ENCODE measurements around the gene CREBL2.

The CREBL2 gene

GRCh38 chr12:12686472-12686871 is 74.8 kb downstream of the CREBL2 start:
- TF ChIP-seq, protein P1, sequence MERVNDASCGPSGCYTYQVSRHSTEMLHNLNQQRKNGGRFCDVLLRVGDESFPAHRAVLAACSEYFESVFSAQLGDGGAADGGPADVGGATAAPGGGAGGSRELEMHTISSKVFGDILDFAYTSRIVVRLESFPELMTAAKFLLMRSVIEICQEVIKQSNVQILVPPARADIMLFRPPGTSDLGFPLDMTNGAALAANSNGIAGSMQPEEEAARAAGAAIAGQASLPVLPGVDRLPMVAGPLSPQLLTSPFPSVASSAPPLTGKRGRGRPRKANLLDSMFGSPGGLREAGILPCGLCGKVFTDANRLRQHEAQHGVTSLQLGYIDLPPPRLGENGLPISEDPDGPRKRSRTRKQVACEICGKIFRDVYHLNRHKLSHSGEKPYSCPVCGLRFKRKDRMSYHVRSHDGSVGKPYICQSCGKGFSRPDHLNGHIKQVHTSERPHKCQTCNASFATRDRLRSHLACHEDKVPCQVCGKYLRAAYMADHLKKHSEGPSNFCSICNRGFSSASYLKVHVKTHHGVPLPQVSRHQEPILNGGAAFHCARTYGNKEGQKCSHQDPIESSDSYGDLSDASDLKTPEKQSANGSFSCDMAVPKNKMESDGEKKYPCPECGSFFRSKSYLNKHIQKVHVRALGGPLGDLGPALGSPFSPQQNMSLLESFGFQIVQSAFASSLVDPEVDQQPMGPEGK (CRISPR knock-in tag; IDR thresholded peaks at IDR 0.05; ENCODE audit: borderline replicate concordance) = no peak
- TF ChIP-seq GLIS3 (CRISPR knock-in tag; IDR thresholded peaks at IDR 0.05) = no peak
- no peak for TF ChIP-seq ZFP3 (CRISPR knock-in tag; IDR thresholded peaks at IDR 0.05)
- TF ChIP-seq ESRRG (CRISPR knock-in tag; IDR thresholded peaks at IDR 0.05) = no peak
- TF ChIP-seq, protein P2, sequence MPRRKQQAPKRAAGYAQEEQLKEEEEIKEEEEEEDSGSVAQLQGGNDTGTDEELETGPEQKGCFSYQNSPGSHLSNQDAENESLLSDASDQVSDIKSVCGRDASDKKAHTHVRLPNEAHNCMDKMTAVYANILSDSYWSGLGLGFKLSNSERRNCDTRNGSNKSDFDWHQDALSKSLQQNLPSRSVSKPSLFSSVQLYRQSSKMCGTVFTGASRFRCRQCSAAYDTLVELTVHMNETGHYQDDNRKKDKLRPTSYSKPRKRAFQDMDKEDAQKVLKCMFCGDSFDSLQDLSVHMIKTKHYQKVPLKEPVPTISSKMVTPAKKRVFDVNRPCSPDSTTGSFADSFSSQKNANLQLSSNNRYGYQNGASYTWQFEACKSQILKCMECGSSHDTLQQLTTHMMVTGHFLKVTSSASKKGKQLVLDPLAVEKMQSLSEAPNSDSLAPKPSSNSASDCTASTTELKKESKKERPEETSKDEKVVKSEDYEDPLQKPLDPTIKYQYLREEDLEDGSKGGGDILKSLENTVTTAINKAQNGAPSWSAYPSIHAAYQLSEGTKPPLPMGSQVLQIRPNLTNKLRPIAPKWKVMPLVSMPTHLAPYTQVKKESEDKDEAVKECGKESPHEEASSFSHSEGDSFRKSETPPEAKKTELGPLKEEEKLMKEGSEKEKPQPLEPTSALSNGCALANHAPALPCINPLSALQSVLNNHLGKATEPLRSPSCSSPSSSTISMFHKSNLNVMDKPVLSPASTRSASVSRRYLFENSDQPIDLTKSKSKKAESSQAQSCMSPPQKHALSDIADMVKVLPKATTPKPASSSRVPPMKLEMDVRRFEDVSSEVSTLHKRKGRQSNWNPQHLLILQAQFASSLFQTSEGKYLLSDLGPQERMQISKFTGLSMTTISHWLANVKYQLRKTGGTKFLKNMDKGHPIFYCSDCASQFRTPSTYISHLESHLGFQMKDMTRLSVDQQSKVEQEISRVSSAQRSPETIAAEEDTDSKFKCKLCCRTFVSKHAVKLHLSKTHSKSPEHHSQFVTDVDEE (CRISPR knock-in tag; IDR thresholded peaks at IDR 0.05) = no peak
- no peak for TF ChIP-seq TCF4 (CRISPR knock-in tag; IDR thresholded peaks at IDR 0.05; ENCODE audit: borderline replicate concordance)
- TF ChIP-seq, protein P3, sequence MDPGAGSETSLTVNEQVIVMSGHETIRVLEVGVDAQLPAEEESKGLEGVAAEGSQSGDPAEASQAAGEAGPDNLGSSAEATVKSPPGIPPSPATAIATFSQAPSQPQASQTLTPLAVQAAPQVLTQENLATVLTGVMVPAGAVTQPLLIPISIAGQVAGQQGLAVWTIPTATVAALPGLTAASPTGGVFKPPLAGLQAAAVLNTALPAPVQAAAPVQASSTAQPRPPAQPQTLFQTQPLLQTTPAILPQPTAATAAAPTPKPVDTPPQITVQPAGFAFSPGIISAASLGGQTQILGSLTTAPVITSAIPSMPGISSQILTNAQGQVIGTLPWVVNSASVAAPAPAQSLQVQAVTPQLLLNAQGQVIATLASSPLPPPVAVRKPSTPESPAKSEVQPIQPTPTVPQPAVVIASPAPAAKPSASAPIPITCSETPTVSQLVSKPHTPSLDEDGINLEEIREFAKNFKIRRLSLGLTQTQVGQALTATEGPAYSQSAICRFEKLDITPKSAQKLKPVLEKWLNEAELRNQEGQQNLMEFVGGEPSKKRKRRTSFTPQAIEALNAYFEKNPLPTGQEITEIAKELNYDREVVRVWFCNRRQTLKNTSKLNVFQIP (CRISPR knock-in tag; IDR thresholded peaks at IDR 0.05; ENCODE audit: borderline replicate concordance, low read depth) = no peak
- TF ChIP-seq RARB (CRISPR knock-in tag; IDR thresholded peaks at IDR 0.05) = no peak
- TF ChIP-seq CSDC2 (CRISPR knock-in tag; IDR thresholded peaks at IDR 0.05) = no peak
- TF ChIP-seq ARNTL (CRISPR knock-in tag; IDR thresholded peaks at IDR 0.05; ENCODE audit: borderline replicate concordance, low read depth) = no peak
- no peak for TF ChIP-seq CREB5 (CRISPR knock-in tag; IDR thresholded peaks at IDR 0.05; ENCODE audit: low read depth)
- no peak for TF ChIP-seq PPARA (CRISPR knock-in tag; IDR thresholded peaks at IDR 0.05; ENCODE audit: borderline replicate concordance)
- no peak for TF ChIP-seq ZNF565 (CRISPR knock-in tag; conservative IDR thresholded peaks at IDR 0.05; ENCODE audit: low read depth)

GRCh38 chr12:12686925-12687324 is 75.2 kb downstream of the CREBL2 start:
- no peak for ATAC-seq
- TF ChIP-seq ISL1 (CRISPR knock-in tag; IDR thresholded peaks at IDR 0.05) = peak; percentile 86
- TF ChIP-seq, protein P3 (CRISPR knock-in tag; IDR thresholded peaks at IDR 0.05; ENCODE audit: borderline replicate concordance, low read depth) = no peak

More at GRCh38 chr12:12686472-12686871, 74.8 kb downstream of the CREBL2 start:
- no peak for ATAC-seq

DNA sequence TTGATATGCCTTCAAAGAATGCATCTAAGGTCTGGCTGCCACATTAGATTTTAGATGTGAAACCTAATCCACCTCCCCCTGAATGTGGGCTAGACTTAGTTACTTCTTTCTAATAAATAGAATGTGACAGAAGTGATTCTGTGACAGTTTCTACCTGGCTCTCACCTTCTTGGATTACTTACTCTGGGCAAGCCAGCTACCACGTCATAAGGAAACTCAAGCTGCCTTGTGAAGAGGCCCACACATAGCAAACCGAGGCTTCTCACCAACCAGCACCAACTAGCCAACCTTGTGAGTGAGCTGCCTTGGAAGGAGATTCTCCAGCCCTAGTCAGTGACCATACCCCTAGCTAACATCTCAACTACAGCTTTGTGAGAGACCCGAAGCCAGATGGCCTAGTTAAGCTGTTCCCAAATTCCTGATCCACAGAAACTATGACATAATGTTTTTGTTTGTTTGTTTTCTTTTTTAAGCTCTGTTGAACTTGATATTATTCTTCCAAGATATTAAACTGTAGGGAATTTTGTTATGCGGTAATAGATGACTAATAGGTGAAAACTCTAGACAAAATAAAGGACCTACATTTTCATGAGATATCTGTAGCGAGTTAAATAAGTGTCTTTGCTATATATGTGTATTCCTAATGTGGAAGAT is 78.1 kb downstream of the CREBL2 start:
- ATAC-seq = no peak
- TF ChIP-seq TOX (CRISPR knock-in tag; IDR thresholded peaks at IDR 0.05; ENCODE audit: borderline replicate concordance) (no peak), ZFP30 (CRISPR knock-in tag; IDR thresholded peaks at IDR 0.05) (no peak), SNAI2 (CRISPR knock-in tag; IDR thresholded peaks at IDR 0.05) (no peak), PPARA (CRISPR knock-in tag; IDR thresholded peaks at IDR 0.05; ENCODE audit: borderline replicate concordance) (no peak), RARB (CRISPR knock-in tag; IDR thresholded peaks at IDR 0.05) (no peak), CSDC2 (CRISPR knock-in tag; IDR thresholded peaks at IDR 0.05) (no peak), OSR1 (CRISPR knock-in tag; IDR thresholded peaks at IDR 0.05) (no peak), TCF4 (CRISPR knock-in tag; IDR thresholded peaks at IDR 0.05; ENCODE audit: borderline replicate concordance) (no peak), ZNF8 (CRISPR knock-in tag; IDR thresholded peaks at IDR 0.05) (no peak), ZNF565 (CRISPR knock-in tag; conservative IDR thresholded peaks at IDR 0.05; ENCODE audit: low read depth) (no peak), ZC3H10 (CRISPR knock-in tag; IDR thresholded peaks at IDR 0.05) (no peak), GLIS3 (CRISPR knock-in tag; IDR thresholded peaks at IDR 0.05) (no peak)
- TF ChIP-seq, protein P3 (CRISPR knock-in tag; IDR thresholded peaks at IDR 0.05; ENCODE audit: borderline replicate concordance, low read depth) = no peak
- TF ChIP-seq, protein P2 (CRISPR knock-in tag; IDR thresholded peaks at IDR 0.05) = no peak

All from SK-N-SH treated with all-trans-retinoic acid at 6 μM for 48 hours (cell line).